ENCODE data around the gene ARAP2. TPM values are rescaled to one million over a fixed set of nuclear protein-coding genes. Genes with fewer than 3 reads are reported as not detected.

Gene ARAP2
- polyA plus RNA-seq, 1 experiment = not detected

GRCh38 chr4:36065274-36065871 is 178.9 kb downstream of the ARAP2 start:
- POLR2A ChIA-PET = no interaction called here
- CTCF ChIA-PET = no interaction called here
- DNase-seq (ENCODE audit: low read depth) = no peak

GRCh38 chr4:36064117-36064516 is 180.2 kb downstream of the ARAP2 start:
- Histone ChIP-seq H3K4me3 (ENCODE audit: low read depth, low read length) (no peak overlapping the region), H3K36me3 (ENCODE audit: control insufficient read depth, insufficient read depth, low read length) (no peaks in the 10 kb centered on the region), H3K27me3 (ENCODE audit: control insufficient read depth, insufficient read depth, low read length) (no peaks in the 10 kb centered on the region)
- DNase-seq (ENCODE audit: low read depth) = no peak
- ChIA-PET POLR2A (no interaction called here), CTCF (no interaction called here)
- TF ChIP-seq, protein P1, sequence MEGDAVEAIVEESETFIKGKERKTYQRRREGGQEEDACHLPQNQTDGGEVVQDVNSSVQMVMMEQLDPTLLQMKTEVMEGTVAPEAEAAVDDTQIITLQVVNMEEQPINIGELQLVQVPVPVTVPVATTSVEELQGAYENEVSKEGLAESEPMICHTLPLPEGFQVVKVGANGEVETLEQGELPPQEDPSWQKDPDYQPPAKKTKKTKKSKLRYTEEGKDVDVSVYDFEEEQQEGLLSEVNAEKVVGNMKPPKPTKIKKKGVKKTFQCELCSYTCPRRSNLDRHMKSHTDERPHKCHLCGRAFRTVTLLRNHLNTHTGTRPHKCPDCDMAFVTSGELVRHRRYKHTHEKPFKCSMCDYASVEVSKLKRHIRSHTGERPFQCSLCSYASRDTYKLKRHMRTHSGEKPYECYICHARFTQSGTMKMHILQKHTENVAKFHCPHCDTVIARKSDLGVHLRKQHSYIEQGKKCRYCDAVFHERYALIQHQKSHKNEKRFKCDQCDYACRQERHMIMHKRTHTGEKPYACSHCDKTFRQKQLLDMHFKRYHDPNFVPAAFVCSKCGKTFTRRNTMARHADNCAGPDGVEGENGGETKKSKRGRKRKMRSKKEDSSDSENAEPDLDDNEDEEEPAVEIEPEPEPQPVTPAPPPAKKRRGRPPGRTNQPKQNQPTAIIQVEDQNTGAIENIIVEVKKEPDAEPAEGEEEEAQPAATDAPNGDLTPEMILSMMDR (IDR thresholded peaks at IDR 0.05; ENCODE audit: insufficient read depth, low read depth, low read length) = no peak

More at GRCh38 chr4:36065274-36065871, 178.9 kb downstream of the ARAP2 start:
- TF ChIP-seq, protein P1 (IDR thresholded peaks at IDR 0.05; ENCODE audit: insufficient read depth, low read depth, low read length) = no peak
- Histone ChIP-seq H3K36me3 (ENCODE audit: control insufficient read depth, insufficient read depth, low read length) (no peaks in the 10 kb centered on the region), H3K4me3 (ENCODE audit: low read depth, low read length) (no peak overlapping the region), H3K27me3 (ENCODE audit: control insufficient read depth, insufficient read depth, low read length) (no peaks in the 10 kb centered on the region)

- Histone ChIP-seq H3K36me3 (ENCODE audit: control insufficient read depth, insufficient read depth, low read length) (no peaks in the 10 kb centered on the region), H3K4me3 (ENCODE audit: low read depth, low read length) (no peak overlapping the region), H3K27me3 (ENCODE audit: control insufficient read depth, insufficient read depth, low read length) (no peaks in the 10 kb centered on the region)
- no peak for DNase-seq (ENCODE audit: low read depth)
- ChIA-PET CTCF (no interaction called here), POLR2A (no interaction called here)
- TF ChIP-seq, protein P1 (IDR thresholded peaks at IDR 0.05; ENCODE audit: insufficient read depth, low read depth, low read length) = no peak
Measured at GRCh38 chr4:36056136-36056535, 188.2 kb downstream of the ARAP2 start.

GRCh38 chr4:36054694-36055422 is 189.5 kb downstream of the ARAP2 start:
- Histone ChIP-seq H3K36me3 (ENCODE audit: control insufficient read depth, insufficient read depth, low read length) (no peaks in the 10 kb centered on the region), H3K4me3 (ENCODE audit: low read depth, low read length) (no peak overlapping the region), H3K27me3 (ENCODE audit: control insufficient read depth, insufficient read depth, low read length) (no peaks in the 10 kb centered on the region)
- ChIA-PET POLR2A (no interaction called here), CTCF (no interaction called here)
- TF ChIP-seq, protein P1 (IDR thresholded peaks at IDR 0.05; ENCODE audit: insufficient read depth, low read depth, low read length) = no peak
- no peak for DNase-seq (ENCODE audit: low read depth)

DNA sequence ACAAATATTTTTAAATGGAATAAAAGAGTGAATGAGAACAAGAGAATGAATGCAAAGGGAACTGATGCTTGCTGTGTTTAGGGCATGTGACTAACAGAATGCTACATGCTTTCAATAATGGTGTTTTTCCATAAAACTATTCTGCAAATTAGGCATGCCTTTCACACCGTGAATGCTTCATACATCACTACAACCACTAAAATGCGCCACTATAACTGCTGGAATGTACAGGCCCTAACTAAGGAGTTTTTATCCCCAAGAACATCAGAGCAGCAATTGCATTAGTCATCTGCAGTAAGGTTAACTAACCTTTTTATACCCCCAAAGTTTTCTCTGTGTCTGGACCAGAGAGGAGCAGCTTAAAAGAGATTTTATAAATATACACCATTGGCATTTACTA is 190.4 kb downstream of the ARAP2 start:
- Histone ChIP-seq H3K27me3 (ENCODE audit: control insufficient read depth, insufficient read depth, low read length) (no peaks in the 10 kb centered on the region), H3K36me3 (ENCODE audit: control insufficient read depth, insufficient read depth, low read length) (no peaks in the 10 kb centered on the region), H3K4me3 (ENCODE audit: low read depth, low read length) (no peak overlapping the region)
- DNase-seq (ENCODE audit: low read depth) = no peak
- ChIA-PET POLR2A (no interaction called here), CTCF (no interaction called here)
- TF ChIP-seq, protein P1 (IDR thresholded peaks at IDR 0.05; ENCODE audit: insufficient read depth, low read depth, low read length) = no peak

All from BJ (cell line).